Tibial nerve (tissue), 4 donors: ENCODE data around the gene MAP7D3. TPM values are rescaled to one million over a fixed set of nuclear protein-coding genes. Genes with fewer than 3 reads are reported as not detected.

Experiments used
- DNase-seq, 2 donors: peaks; one replicate each; pipeline ENCODE4 v3.0.0-alpha.2; 2019; ENCODE audit warnings: low spot score in 2 of 2
- H3K27ac ChIP-seq, 4 donors: fragments of 200-600 bp; sonication (generic) in 3 of 4; one replicate each; pipeline ENCODE4 v1.5.1; 2017 to 2019; ENCODE audit warnings: mild to moderate bottlenecking in 1 of 4
- H3K27me3 ChIP-seq, 2 donors: fragments of 200-600 bp; sonication (generic) in 1 of 2; one replicate each; pipeline versions ENCODE4 v1.5.1 to v1.6.0; 2017 to 2019
- H3K36me3 ChIP-seq, 3 donors: fragments of 200-600 bp; sonication (generic); one replicate each; pipeline ENCODE4 v1.5.1; 2018 to 2019
- H3K4me1 ChIP-seq, 4 donors: fragments of 200-600 bp; sonication (generic) in 3 of 4; one replicate each; pipeline ENCODE4 v1.5.1; 2017 to 2019
- H3K4me3 ChIP-seq, 4 donors: fragments of 200-600 bp; sonication (generic) in 3 of 4; one replicate each; pipeline ENCODE4 v1.5.1; 2017 to 2019; ENCODE audit warnings: mild to moderate bottlenecking in 1 of 4, moderate library complexity in 1 of 4
- H3K9me3 ChIP-seq, 4 donors: fragments of 200-600 bp; sonication (generic) in 3 of 4; one replicate each; pipeline ENCODE4 v1.5.1; 2017 to 2019
- EP300 ChIP-seq, 2 donors: sonication (generic); formaldehyde crosslinking; IDR thresholded peaks; one replicate each; pipeline ENCODE4 v1.6.1; 2017; ENCODE audit warnings: antibody characterized with exemption in 2 of 2, mild to moderate bottlenecking in 1 of 2
- POLR2A ChIP-seq, 2 donors: fragments of 450-650 bp; IDR thresholded peaks; one replicate each; pipeline ENCODE4 v1.6.1; 2017; ENCODE audit warnings: antibody characterized with exemption in 2 of 2, mild to moderate bottlenecking in 2 of 2, moderate library complexity in 2 of 2
- WGBS, 2 donors: methylation state at CpG; one replicate each; pipeline ENCODE4 v1.1.5; 2018; 5-methylcytosine and 5-hydroxymethylcytosine counted together
- total RNA-seq, 4 donors: library from RNA; depleted of rRNA; stranded (reverse); fragments of >200 nt; gene quantifications; one replicate each; pipeline ENCODE4 v1.1.0, GENCODE V29; 2016
- TF ChIP-seq, protein P1 (sequence below), 5 experiments: fragments of 200-600 bp in 3 of 5; fragments of 450-650 bp in 2 of 5; sonication (generic) in 3 of 5; IDR thresholded peaks; one replicate each; pipeline ENCODE4 v1.5.1; 2016 to 2019; ENCODE audit warnings: antibody characterized with exemption in 5 of 5, mild to moderate bottlenecking in 3 of 5, moderate library complexity in 2 of 5

The MAP7D3 gene
- total RNA-seq, 4 donors from 2014 or later: 19.7 to 32.7 (median 22.8) TPM

DNA sequence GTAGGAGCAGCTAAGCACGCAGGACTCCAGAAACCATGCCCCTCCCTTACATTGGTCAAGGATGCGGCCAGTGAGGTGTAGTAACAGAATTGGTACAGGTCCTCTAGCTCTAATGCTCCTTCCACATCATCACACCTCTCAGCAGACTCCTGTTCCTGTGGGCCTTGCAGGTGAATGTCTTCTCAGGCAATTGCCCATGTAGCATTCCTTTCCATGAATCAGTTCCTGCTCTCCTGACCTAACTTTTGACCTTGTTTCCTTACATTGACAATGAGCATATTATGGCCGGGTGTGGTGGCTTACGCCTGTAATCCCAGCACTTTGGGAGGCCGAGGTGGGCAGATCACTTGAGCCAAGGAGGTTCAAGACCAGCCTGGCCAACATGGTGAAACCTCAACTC, 31.3 kb downstream of the MAP7D3 start:
- H3K27me3 ChIP-seq: no peaks in the 10 kb centered on the region
- TF ChIP-seq, protein P1, sequence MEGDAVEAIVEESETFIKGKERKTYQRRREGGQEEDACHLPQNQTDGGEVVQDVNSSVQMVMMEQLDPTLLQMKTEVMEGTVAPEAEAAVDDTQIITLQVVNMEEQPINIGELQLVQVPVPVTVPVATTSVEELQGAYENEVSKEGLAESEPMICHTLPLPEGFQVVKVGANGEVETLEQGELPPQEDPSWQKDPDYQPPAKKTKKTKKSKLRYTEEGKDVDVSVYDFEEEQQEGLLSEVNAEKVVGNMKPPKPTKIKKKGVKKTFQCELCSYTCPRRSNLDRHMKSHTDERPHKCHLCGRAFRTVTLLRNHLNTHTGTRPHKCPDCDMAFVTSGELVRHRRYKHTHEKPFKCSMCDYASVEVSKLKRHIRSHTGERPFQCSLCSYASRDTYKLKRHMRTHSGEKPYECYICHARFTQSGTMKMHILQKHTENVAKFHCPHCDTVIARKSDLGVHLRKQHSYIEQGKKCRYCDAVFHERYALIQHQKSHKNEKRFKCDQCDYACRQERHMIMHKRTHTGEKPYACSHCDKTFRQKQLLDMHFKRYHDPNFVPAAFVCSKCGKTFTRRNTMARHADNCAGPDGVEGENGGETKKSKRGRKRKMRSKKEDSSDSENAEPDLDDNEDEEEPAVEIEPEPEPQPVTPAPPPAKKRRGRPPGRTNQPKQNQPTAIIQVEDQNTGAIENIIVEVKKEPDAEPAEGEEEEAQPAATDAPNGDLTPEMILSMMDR (IDR thresholded peaks at IDR 0.05): no peak
- no peak for TF ChIP-seq POLR2A (IDR thresholded peaks at IDR 0.05)
- TF ChIP-seq EP300 (IDR thresholded peaks at IDR 0.05): no peak
- no peak overlapping the region for H3K27ac ChIP-seq
- peaks cover 0 to 57% (median 0%) of the 10 kb centered on the region in 3 donors for H3K36me3 ChIP-seq
- H3K9me3 ChIP-seq: no peaks in the 10 kb centered on the region
- DNase-seq: no peak
- 81 to 82% methylated on average over 5 of the region's 5 CpGs for WGBS, 2 donors
- H3K4me1 ChIP-seq: no peaks in the 10 kb centered on the region
- H3K4me3 ChIP-seq: no peak overlapping the region

DNA sequence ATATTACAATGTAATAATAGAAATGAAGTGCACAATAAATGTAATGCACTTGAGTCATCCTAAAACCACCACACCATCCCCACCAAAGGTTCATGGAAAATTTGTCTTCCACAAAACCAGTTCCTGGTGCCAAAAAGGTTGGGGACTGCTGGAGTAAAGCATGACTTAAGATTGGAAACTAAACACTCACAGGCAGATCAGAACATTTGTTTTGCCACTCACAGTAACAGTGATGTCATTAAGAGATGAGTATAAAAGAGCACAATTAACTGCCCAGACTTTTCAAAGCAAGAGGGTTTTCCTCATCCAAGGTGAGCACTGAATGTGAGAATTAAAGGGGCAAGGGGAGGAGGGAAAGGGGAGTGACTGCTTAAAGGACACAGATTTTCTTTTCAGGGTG, 35.6 kb downstream of the MAP7D3 start:
- no peaks in the 10 kb centered on the region for H3K27me3 ChIP-seq
- TF ChIP-seq, protein P1 (IDR thresholded peaks at IDR 0.05): no peak
- TF ChIP-seq POLR2A (IDR thresholded peaks at IDR 0.05) (no peak), EP300 (IDR thresholded peaks at IDR 0.05) (no peak)
- H3K4me3 ChIP-seq: no peak overlapping the region
- H3K27ac ChIP-seq: peak overlapping the region in 2 of 4 donors; percentile 18 to 54
- peaks cover 0 to 7% (median 0%) of the 10 kb centered on the region in 4 donors for H3K4me1 ChIP-seq
- no peaks in the 10 kb centered on the region for H3K9me3 ChIP-seq
- no peak for DNase-seq
- H3K36me3 ChIP-seq: peaks cover 0 to 25% (median 0%) of the 10 kb centered on the region in 3 donors

DNA sequence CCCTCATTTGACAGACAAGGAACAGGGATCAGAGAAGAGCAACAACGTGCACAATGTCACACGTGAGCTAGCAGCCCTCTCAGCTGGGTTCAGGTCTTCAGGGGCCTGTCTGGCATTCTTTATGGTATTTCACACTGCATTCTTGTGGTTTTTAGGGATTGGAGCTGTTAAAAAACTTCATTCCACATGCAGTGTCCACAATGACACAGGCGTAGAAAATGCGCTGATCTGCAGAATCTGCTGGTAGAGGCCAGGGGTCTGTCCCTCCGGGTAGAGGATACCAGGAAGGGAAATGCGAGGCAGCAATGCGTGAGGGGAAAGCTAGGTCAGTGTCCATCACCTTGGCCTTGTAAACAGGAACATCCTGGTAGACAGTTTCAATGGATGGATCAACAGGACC, 36.6 kb downstream of the MAP7D3 start:
- TF ChIP-seq POLR2A (IDR thresholded peaks at IDR 0.05) (no peak), EP300 (IDR thresholded peaks at IDR 0.05) (peak in 1 of 2 donors; percentile 44)
- TF ChIP-seq, protein P1 (IDR thresholded peaks at IDR 0.05): no peak
- H3K4me1 ChIP-seq: peaks cover 0 to 7% (median 0%) of the 10 kb centered on the region in 4 donors
- 47 to 50% methylated on average over 7 of the region's 7 CpGs for WGBS, 2 donors
- peaks cover 0 to 15% (median 0%) of the 10 kb centered on the region in 3 donors for H3K36me3 ChIP-seq
- H3K27me3 ChIP-seq: no peaks in the 10 kb centered on the region
- H3K27ac ChIP-seq: peak overlapping the region in 2 of 4 donors; percentile 46 to 54
- no peak for DNase-seq
- no peak overlapping the region for H3K4me3 ChIP-seq
- no peaks in the 10 kb centered on the region for H3K9me3 ChIP-seq

DNA sequence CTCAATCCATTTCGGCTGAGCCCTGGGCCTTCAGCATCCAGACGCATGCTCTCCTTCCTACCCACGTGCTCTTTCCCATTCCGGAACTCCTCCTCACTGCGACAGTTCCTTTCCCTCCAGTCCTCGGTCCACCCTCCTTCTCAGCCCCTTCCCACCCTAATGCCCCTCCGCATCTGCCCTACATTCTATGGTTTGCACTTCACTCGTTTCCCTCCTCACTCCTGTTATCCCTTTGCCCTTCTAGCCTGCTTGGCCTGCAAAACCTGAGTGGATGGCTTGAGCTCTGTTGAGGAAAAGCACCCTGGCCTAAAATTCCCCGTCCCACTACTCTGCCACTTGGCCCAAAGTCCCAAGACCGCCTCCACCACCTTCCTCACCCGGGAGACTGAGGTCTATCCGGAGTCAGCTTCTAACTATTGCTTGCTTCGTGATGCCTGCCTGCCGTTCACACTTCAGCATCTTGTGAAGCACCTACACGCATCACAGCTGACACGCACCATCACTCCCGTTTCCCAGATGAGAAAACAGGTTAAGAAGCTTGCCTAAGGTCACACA, 38.6 kb downstream of the MAP7D3 start:
- DNase-seq: no peak
- Histone ChIP-seq H3K27me3 (no peaks in the 10 kb centered on the region), H3K9me3 (no peaks in the 10 kb centered on the region), H3K27ac (peak overlapping the region in 2 of 4 donors; percentile 29 to 42), H3K36me3 (no peaks in the 10 kb centered on the region), H3K4me1 (peaks cover 0 to 15% (median 0%) of the 10 kb centered on the region in 4 donors), H3K4me3 (no peak overlapping the region)
- 79% methylated on average over 17 of the region's 17 CpGs for WGBS, 2 donors
- TF ChIP-seq EP300 (IDR thresholded peaks at IDR 0.05) (no peak), POLR2A (IDR thresholded peaks at IDR 0.05) (no peak)
- TF ChIP-seq, protein P1 (IDR thresholded peaks at IDR 0.05): no peak

DNA sequence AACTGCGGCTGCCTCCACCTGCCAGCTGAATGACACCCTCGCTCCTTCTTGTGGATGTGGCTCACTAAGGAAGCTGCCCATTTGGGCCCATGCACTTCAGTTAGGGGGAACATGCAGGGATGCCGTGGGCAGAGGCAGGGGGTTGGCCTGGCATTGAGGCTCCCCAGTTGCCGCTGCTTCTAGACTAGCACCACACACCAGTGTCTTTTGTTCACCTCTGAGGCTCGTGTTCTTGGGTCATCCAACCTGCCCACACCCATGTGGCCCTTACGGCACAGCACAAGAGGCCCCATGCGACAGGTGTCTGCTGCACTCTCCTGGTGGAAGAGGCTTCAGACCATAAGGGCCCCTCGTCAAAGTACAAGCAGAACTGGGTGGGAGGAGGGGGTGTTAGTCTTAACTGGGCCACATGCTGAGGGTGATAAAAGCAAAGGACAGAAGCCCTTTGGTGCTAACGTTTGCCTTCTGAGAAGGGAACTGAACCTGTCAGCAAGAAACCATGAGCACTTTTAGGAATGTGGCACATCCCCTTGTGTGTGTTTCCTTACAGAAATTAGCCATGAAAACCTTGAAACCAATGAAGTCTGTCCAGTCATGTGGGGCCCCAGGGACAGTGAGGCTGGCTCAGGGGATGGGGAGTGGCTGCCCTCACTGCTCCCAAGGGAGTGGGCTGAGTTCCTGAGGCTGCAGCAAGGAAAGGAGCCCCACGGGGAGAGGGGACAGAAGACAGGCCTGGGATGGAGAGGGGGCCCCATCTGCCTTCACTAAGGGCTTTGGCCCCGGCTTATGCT, 39.2 kb downstream of the MAP7D3 start:
- no peaks in the 10 kb centered on the region for H3K27me3 ChIP-seq

More for the DNA sequence above, 39.2 kb downstream of the MAP7D3 start:
- Histone ChIP-seq H3K4me3 (no peak overlapping the region), H3K4me1 (peaks cover 0 to 15% (median 0%) of the 10 kb centered on the region in 4 donors), H3K9me3 (no peaks in the 10 kb centered on the region), H3K36me3 (peaks cover 0 to under 1% (median 0%) of the 10 kb centered on the region in 3 donors), H3K27ac (peak overlapping the region in 2 of 4 donors; percentile 29 to 42)
- 49 to 72% methylated on average over 4 to 11 of the region's 11 CpGs for WGBS, 2 donors
- no peak for DNase-seq
- TF ChIP-seq, protein P1 (IDR thresholded peaks at IDR 0.05): no peak
- peak in 1 of 2 donors; percentile 5 for TF ChIP-seq EP300 (IDR thresholded peaks at IDR 0.05)
